Stimulated activated CD8-positive, alpha-beta memory T cell treated with anti-CD3 and anti-CD28 coated beads, Interleukin-12 subunit alpha, Interleukin-12 subunit beta, amount 100 ng/mL, for 1 hour (primary cell): ENCODE measurements around the gene KCNQ1.

Experiments
- DNase-seq: peaks from one replicate; pipeline ENCODE4 v3.0.0-alpha.2; 2020; ENCODE audit warnings: low read depth

The KCNQ1 gene

DNA sequence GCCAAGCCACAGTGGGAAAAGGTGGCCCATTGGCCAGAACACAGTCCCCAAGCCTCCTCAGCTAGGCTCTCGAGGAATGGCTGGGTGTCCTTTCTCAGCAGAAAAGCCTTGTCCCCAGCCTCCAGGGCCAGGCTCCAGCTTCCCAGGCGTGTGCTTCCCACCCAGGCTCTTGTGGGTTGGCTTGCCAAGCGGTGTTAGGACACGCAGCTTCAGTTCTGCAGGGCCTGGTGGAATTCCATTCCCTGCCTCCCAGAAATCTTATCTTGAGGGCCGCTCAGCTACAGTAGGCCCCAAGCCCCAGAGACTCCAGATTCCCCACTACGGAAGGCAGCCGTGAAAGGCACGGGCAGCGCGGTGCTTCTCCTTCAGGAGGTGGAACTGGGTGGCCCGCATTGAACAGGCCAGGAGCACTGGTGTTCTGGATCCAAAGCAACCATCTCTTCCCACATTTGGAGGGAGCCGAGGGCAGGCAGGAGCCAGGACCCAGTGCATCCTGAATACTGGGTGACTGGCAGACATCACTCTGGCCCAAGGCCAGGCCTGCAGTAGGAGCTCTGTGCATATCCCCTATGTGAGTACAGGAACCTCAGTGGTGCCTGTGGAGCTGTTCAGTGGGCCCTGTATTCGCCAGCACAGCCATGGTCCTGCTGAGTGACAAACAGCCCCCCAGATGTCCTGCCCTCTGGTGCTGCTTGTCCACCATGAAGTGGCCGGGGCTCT lies 271.7 kb downstream of the KCNQ1 start:
- no peak for DNase-seq

DNA sequence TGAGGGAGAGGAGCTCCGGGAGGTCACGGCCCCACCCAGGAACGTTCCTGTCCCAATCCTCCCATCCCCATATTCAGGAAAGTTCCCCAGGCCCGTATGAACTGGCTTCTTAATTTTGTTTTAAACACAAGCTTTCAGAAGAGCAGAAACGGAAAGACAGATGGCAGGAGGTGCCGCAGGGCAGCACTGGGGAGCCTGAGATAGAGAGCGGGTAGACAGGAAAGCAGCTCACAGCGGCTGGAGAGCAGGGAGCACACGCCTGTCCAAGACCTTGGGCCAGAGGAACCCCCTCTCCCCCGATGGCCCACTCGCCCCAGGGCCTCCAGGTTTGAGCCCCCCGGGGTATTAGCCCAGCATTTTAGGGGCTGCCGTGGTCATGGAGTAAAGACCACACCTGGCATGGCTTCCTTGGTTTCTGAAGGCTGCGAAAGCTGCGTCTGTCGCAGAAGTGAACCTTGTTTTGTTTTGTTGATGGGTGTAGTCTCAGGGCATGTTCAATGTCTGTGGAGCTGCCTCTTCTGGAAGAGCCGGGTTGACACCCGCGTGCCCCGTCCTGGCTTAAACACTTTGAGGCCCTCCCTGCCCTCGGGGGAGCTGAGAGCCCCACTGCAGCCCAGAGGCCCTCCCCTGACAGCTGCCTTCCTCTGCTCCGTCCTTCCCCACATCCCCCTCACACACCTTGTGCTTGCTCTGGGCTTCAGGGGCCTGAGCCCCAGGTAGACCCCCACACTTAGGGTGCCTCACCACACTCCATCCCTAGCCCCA lies 272.9 kb downstream of the KCNQ1 start:
- no peak for DNase-seq

DNA sequence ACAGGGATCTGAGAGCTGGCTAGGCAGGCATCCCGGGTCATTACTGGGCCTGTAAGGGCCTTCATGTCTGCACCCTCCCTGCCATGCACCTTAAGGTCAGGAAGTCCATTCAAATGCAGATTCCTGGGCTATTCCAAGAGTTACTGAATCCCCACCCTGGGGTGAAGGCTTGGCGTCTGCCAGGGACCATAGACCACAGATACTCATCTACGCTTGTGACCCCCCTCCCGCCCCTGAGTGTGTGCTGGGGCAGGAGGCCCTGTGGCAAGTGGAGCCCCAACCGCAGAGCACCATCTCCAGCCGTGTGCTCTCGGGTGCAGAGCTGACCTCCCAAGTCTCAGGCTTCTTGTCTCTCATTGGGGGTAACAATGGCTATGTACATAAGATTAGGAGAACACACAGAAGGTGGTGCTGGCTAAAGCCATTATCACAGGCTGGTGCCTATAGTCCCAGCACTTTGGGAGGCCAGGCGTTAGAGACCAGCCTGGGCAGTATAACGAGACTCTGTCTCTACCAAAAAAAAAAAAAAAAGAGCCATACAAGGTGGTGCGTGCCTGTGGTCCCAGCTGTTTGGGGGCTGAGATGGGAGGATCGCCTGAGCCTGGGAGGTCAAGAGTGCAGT lies 274.1 kb downstream of the KCNQ1 start:
- DNase-seq: no peak

DNA sequence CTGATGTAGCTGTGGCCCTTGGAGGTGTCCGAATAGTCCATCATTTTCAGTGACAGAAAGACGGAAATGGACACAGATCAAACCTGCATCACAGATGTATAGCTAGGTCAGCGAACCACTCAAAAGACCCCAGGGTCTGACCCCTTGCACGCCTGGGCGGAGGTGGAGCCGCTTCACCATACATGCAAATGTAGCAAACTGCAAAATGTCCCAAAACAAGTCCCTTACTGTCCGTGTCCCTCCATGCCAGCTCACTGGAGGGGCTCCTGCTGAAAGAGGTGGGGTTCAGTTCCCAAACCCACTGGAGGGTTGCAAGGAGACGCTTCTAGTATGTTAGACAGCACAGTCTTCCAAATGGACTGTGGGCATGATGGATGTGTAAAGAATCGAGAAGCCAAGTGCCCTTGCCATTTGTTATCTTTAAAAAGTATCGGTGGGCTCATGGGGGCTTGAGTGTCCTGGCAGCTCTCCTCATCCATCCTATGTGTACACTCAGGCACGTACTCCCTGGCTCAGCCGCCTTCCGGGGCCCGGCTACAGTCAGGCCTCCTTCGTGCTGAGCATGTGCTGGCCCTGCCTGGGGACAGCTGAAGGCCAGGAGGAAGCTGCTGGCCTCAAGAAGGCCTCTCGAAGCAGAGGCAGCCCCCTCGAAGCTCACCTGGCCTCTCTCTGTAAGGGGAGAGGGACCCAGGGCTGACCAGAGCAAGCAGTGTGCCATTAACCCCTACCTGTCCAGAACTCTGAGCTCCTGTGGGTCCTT lies 275.2 kb downstream of the KCNQ1 start:
- no peak for DNase-seq

DNA sequence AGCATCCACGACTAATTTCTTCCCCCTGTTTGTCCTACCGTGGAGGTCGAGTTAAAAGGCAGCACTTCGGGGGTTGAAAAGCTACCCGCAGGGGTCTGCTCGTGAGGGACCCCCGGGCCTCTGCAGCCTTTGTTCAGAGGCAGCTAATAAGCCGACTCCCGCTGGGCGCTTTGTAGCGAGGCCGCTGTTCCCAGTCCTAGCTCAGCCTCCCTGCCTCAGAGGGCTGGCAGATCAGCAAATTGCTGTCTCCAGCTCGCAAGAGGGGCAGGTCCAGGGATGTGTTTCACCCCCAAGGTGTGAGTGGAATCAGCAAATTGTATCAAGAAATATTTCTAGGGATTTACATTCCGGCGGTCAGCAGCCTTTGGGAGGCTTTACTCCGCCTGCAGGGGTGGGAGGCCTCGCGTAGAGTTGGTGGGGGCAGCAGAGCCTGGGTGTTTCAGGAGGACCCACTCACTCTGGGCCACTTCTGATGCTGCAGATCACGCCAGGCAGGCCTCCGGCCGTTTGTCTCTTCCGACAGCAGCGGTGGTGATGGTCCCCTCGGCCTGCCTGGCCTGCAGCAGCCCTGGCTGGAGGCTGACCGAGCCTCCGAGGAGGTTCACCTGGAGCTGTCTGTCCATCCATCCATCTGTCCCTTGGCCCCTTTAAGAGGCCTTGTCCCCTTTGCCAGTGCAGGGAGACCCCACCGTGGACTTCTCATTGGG lies 276.6 kb downstream of the KCNQ1 start:
- no peak for DNase-seq

DNA sequence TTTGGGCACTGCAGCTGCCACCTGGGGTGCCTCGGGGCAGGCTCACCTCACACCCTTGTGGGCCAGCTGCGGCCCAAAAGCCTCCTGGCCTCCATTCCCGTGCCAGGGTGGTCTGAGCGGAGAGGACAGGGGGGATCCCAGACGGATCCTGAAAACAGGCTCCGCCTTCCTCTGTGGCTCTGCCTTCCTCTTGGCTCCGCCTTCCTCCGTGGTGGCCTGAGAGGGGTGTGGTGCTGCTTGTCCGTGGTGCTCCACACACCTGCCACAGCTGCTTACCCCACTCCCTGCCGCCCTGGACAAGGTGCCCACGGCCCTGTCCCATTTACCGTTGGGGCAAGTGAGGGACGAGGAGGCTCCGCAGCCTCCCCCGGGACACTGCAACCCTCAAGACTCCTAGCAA lies 278.1 kb downstream of the KCNQ1 start:
- DNase-seq: no peak

DNA sequence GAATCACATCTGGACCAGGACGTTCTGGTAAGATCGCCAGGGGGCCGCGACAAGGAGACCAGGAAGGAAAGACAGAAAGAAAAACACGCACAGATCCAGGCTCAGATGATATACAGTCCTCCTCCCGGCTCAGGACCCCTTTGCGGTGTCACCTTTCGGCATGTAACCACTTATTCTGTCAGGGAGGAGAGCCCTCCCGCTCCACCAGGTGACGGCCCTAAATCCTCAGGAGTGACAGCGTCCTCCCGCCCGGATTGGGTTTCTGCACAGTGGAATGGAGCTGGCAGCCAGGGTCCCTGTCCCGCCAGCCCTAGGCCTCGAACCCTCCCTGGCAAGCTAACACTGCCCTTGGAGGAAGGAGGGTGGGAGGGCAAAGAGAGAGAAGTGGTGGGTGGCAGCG lies 279.3 kb downstream of the KCNQ1 start:
- DNase-seq: no peak

DNA sequence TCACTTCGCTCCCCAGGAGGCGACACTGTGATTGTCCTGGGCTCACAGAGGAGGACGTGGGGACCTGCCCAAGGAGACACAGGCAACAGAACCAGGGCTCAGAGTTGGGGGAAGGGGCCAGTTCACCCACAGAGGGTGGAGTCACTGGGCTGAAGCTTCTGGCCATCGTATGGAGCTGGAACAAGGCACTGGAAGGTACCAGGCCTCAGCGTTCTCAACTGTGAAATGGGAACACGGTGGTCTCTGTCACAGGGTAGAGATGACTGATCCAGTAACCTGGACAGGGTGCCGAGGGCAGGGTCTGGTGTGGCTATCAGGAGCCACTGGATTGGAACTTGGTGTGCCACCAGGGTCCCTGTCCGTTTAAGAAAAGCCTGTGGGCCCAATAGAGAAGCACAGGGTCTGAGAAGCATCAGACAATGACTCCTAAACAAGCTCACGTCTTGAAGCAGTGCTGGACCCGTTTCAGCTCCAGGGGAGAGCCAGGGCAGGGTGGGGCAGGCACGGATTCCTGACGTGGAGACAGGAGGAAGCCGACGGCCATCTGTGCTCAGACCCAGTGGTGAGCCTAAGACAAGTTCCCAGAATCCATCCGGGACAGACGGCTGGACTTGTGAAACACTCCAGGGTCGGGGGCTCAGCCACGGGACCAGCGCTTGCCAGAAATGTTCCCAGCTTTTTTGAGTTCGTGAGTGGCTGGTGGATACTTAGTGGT lies 280.0 kb downstream of the KCNQ1 start:
- DNase-seq: no peak

DNA sequence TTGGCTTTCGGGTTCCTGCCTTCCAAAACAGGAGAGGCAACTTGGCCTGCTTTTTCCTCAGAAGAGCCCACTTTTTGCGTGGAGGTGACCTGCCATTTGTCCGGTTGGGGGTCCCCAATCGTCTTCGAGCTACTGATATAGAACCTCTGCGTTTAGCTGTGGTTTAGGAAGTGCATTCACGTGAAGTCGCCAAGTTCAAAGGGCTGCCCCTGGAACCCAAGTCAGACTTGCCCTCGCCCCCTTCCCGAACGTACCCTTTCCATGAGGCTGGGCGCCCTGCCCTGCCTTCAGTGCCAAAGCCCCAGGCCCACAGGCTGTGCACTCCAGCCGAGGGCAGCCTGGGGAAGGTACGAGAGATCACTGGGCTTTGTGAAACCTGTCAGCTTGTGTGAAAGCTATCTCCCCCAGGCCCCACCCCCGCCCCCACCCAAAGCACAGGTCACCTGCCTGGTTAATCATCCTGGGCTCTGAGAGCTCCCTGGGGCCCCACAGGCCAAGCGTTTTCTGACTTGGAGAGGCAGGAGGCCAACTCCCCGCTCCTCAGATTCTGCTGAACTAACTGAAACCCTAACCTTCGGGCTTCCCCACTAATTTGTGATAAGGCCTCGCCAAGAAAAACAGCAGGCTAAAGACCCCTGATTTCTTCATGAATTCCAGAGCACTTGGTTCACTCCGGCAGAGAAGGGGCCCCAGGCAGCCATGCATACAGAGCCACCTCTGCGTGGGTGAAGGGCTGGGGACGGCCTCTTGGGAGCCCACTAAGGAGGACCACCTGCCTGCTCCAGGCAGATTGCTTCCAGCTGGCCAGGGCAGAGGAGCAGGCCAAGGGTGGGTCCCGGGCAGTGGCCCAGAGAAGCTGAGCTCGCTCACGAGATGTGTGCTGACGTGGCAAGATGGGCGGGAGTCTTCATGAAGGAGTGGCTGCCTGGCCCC lies 280.8 kb downstream of the KCNQ1 start:
- no peak for DNase-seq

DNA sequence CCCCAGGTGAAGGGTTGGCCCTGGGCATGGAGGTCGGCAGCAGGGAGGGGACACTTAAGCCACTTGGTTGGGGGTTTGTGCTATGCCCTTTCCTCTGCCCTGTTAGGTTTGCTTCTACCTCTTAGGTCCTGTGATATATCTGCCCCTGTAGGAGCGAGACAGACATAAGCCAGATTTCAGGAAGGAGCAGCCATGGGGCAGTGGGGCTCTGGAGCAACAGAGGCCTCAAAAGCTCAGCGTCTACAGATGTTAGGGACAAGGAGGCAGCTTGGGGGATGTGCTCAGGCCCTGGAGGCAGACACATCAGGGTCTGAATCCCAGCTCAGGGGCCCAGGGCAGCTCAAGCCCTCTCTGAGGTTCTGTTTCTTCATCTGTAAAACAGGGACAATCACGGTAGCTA lies 282.2 kb downstream of the KCNQ1 start:
- DNase-seq: no peak

DNA sequence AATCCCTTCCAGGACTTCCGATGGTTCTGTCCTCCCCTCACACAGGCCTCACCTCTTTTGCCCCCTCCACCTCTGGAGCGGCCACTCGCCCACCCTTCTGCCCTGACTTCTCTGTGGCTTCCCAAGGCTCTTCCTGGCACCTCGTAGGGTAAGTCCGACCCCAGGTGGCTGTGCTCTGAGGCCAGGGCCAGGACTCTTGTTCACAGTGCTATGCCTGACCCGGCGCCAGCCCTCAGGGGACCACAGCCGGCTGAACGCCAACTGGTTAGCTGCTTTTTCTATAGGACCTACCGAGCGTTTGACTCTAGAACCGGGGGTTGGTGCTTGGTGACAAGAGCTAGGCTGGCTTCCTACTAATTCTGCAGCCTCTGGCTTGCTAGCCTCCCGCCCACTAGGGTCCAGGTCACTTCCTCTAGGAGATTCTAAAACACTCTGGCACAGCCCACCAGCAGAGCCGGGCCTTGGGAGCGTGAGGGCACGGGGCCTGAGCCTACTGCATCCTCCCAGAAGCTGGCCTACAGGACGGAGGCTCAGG lies 283.4 kb downstream of the KCNQ1 start:
- no peak for DNase-seq

DNA sequence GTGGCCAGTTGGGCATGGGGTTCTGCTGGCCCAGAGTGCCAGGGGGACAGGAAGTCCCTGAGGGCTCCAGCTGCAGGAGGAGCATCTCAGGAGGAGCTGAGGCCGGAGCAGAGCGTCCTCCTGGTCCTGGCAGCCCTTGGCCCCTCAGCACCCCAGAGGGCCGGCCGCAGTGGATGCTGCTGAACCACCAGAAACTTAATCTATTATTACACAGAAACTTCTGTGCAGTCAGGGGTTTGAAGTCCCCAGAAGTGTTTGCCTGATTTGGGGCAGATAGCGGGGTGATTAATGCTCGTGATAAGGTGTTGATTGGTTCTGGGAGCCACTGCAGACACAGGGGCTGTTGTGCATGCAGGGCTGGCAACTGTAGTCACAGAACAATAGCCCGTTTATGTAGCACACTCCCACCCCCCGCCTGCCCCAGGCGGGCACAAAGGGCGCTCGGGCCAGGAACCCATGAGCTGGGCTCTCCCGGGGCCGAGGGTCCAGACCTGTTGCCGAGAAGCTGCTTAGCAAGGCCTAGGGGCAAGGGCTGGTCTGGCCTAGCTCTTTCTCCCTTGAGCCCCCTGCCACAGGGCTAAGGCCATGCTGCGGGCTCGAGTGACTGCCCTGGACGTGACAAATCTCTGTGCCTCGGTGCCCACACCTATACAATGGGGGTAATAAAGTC lies 284.0 kb downstream of the KCNQ1 start:
- DNase-seq: no peak

DNA sequence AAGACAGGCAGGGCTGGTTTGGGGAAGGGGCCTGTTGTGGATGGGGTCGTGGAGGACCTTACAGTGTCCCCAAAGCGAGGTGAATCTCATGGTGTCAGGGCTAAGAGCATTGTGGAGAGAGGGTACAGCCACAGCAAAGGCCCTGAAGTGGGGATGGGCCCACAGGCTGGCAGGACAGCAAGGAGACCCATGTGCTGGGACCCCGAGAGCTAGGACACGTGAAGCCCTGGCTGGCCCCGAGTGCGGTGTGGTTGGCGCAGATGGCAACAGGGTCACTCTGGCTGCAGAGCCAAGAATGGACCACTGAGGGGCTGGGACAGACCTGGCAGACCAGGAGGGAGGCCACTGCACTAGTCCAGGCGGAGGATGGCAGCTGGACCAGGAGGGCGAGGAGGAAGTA lies 285.0 kb downstream of the KCNQ1 start:
- no peak for DNase-seq

DNA sequence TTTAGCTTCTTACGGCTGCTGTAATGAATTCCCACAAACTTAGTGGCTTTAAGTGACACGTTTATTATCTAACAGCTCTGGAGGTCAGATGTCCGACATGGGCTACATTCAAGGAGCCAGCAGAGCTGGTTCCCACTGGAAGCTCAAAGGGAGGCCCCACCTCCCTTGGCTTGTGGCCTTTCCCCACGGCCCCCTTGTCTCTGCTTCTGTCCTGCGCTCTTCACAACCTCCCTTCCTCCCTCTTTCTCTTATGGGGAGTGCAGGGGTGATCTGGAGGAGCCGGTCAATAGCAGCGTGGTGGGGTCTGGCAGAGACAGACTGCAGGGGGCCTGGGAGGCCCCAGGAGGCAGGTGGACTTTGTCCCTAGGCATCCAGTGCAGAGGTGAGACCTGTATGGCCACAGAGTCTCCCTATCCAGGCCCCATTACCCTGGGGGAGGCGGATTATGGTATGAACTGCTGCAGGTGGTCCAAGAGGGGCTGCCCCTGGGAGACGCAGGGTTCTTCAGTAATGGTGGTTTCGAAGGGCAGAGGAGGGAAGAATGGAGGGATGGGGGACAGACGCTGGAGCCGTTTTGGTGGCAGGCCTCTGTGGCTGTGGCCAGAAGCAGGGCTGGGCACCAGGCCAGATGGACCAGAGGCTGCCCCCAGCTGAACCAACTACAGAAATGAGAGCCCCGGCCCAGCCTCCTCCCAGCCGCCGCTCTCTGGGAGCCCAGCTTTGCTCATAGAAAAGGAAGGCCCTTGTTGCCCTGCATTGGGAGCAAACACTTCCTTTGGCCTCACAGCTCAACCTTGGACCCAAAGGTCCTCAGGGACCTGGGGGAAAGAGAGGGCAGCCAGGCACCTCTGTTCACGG lies 285.7 kb downstream of the KCNQ1 start:
- no peak for DNase-seq

DNA sequence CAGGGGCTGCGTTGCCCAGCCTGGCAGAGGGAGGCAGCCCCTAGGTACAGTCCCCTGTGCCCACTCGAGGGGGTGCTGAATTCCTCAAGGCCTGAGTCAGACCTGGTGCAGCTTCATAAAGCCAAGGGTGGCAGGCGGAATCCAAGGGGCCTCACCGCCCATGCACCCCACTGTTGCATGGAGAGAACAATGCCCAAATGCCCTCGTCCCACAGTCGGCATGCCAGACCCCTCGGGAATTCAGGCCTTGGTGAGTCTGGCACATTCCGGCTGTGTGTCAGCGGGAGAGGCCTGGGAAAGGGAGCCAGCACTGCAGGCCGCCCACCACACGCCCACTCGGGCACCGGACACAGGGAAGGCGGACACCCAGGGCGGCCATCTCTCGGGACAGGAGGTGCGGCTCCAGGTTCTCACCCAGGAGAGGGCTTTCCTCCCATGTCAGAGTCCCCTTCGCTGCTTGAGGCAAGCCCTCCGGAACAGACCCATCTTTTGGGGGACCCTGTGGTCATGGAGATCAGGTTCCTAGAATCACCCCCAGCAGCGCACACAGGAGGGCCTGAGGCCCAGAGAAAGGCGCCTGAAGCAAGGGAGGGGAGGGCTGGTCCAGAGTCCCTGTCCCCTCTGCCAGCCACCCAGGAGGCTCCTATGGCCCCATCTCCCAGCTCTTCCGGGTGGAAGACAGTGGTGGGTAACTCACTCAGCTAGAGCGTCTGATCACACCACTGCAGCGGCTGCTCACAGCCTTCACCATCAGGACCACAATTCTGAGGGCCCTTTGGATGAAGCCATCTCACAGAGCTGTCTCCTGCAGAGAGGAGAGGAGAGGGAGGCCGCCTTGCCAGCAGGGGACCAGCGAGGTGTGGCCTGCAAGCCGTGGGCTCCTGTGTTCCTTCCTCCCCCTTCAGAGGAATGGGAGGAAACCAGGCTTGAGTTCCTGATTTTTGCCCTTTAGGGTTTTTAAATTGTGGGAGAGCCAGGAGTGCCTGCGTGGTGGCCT lies 286.6 kb downstream of the KCNQ1 start:
- DNase-seq: no peak

DNA sequence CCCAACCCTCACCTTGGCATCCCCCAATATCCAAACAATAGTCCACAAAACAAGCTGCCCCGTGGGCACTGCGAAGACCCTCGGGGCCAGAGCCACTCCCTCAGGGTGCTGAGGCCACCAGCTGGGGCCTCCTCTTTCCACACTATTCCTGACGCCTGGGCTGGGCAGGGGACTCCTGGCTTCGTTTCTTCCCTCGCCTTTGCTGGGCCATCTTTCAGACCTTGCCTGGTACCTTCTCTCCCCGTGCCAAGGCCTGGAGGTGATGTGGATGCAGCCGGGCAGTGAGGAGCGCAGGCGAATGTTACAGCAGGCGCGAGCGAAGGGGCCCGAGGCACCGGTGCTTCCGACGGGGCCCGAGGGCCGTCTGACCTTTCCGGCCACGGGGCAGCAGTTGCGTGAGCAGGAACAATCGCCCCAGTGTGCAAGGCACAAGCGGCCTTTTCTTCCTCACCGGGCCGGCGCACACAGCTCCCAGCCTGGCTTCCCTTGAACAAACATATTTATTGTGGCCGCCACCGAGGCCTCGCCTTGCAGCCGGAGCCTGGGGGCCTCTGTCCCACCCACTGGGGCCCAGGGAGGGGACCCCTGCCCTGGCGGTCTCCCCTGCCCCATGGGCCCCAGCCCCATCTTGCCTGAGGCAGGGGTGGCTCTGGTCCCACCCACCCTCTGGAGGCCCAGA lies 287.6 kb downstream of the KCNQ1 start:
- DNase-seq: no peak
